Superior temporal gyrus (tissue), 1 donor: ENCODE measurements around the gene EHD3.
"Not testable (repeated sequence)": the region's sequence is repeated elsewhere in the genome, so short reads cannot be mapped to it uniquely, and the experiment has no call there.

Experiments
- DNase-seq: peaks from one replicate; pipeline ENCODE4 v3.0.0-alpha.2; 2016; ENCODE audit errors: extremely low spot score

EHD3 gene

GRCh38 chr2:31254237-31255203 is 20.6 kb downstream of the EHD3 start:
- DNase-seq = no peak

GRCh38 chr2:31255911-31256571 is 22.1 kb downstream of the EHD3 start:
- no peak for DNase-seq

DNA sequence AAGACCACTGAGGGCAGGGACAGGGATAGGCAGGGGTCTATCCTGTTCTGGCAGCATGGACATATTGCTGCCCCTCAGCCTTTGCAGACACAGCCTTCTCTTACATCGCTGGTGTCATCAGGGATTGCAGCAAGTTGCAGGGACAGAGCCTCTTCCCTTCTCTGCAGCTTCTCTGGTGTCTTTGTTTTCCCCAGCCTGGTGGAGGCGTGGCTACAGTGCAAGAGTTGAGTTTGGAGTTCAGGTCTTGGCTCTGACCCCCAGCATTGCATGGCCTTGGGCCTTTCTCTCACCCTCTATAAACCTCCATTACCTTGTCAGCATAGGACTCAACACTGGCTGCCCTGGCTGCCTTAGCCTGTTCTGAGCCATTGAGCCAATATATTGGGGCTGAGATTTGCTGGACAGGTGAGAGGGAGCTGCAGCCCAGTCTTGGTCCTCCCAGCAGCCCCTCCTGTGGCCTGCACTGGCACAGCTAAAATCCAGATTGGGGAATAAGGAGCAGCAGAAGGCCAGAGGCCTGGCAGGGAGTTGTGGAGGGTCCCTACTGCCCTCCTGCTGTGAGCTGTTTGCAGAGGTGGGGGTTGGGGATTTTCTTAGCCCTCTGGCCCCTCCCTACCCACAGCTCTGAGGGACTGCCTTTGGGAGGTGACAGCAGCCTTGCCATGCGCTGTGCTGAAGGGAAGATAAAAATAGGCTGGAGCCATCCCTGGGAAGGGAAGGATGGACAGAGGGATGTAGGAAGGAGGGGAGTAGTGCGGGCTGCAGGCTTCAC is 22.8 kb downstream of the EHD3 start:
- DNase-seq = no peak

- DNase-seq = no peak
Observed at GRCh38 chr2:31258351-31258750, 24.4 kb downstream of the EHD3 start.

DNA sequence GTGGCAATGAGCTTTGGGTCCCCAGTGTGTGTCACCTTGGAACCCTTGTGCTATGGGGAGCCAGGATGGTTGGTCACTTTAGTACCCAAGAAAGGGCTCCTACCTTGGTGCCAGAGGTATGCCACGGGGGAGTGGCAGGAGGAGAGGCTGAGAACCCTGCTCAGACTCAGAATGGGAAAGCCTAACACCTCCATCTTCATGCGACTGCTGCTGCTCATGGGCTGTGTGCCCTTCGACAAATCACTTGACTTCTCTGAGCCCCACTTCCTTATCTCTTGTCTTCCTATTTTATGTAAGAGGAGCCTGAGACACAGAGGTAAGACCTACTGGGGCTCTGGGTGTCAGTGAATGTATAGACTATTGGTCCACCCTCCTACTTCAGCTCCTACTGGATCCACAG is 25.1 kb downstream of the EHD3 start:
- no peak for DNase-seq

DNA sequence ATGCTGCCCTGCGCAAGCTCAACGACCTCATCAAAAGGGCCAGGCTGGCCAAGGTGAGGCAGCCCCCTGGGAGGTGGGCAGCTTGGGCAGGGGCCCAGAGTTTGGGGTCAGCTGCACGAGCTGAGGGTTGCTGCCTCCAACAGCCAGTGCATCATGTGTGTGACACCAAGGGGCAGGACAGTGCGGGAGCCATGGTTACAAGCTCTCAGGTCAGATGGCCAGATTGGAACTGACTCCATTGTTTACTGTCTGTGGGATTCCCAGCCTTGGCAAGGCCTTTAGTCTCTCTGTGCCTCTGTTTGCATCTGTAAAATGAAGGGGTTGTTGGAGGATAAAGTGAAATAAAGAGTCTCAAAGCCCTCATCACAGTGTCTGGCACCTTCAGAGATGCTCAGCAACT is 26.9 kb downstream of the EHD3 start:
- DNase-seq = peak; percentile 74

DNA sequence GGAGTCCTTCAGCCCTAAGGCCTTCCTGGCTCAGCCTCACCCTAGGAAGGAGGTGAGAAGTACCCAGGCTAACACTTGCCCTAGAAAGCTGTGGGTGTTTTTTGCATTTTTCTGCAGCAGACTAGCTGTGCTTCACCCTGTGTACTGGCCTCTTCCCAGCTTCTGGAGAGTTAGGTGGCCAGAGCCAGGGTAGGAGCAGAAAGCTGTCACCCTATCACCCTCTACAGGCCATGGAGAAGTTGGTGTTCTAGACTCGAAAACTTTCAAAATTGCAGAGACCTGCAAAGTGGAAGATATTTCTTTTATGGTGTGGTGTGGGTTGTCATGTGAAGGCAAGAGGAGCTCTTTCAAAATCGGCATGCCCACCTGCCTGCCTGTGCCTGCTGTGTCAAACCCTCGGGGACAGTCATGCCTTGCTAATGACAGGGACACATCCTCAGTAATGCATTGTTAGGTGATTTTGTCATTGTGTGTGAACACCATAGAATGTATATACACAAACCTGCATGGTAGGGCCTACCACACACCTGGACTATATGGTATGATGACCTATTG is 29.8 kb downstream of the EHD3 start:
- DNase-seq = no peak

- no peak for DNase-seq
Observed at GRCh38 chr2:31265234-31265633, 31.3 kb downstream of the EHD3 start.

DNA sequence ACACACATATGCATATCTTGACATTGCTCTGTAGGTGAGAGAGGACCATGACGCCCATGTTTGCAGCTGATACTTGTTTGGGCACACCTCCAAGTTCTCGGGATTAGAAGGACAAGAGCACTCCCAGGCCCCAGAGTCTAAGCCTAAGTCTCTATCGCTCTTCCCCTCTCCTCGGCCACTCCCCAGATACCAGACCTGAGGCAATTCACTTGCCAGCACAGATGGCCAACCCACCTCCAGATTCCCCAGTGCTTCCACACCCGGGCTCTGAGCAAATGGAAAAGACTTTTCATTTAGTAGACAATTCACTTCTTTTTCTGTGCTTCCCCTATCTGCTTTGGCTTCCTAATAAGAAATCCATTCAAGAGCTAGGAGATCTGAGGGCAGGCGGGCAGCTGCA is 32.9 kb downstream of the EHD3 start:
- no peak for DNase-seq

GRCh38 chr2:31267437-31268120 is 33.6 kb downstream of the EHD3 start:
- DNase-seq = no peak

DNA sequence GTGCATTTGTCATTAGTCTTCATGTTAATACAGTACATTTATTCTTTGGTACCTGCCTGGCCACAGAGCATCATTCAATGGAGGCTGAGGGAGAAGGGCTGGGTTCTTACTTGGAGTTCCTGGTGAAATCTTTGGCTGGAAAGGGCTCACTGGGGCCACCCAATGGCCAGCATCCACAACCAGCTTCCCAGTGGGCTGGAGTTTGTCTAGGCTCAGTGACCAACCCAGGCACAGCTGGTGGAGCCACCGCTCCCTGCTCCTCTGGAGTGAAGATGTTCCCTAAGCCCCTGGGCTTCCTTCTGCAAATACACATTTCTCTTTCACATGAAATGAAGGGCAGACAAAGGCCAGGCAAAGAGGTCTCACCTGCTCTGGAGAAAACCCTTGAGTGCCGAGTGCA is 34.4 kb downstream of the EHD3 start:
- DNase-seq = no peak

GRCh38 chr2:31269087-31269486 is 35.1 kb downstream of the EHD3 start:
- no peak for DNase-seq

DNA sequence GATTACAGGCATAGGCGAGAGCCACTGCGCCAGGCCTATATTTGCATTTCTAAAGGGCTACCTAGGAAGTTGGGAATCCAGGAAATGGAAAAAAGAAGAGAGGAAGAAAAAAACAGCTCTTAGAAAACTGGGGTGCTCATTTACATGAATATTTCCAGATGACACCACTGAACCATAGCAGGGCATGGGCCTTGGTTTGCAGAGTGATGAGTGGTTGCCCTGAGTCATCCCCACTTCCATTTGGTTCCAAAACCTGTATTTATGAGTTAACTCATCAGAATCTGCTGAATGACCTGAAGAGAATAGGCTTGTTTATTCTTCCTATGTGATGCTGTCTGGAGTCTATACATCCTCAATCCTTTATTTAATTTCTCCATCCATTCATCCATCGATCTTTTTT is 36.2 kb downstream of the EHD3 start:
- DNase-seq = no peak

GRCh38 chr2:31270822-31271231 is 36.9 kb downstream of the EHD3 start:
- DNase-seq = no peak

- DNase-seq = no peak
Observed at GRCh38 chr2:31271851-31272267, 37.9 kb downstream of the EHD3 start.

GRCh38 chr2:31274401-31275075 is 40.6 kb downstream of the EHD3 start:
- DNase-seq = no peak

DNA sequence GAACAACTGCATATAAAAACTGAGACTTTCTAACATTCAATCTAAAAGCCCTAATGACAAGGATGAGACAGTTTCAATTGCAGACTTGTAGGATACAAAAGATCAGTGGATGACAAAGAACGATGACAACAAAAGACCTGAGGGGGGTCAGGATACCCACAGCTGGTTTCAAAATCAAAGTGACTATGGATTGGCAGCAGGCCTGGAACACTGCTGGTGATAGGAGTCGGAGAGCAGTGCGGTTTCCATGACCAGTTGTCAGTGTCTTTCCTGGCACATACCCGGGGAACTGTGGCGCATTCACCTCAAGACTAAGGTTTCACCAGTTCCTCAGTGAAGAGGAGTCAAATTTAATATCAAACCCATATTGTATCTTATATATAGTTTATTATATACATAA is 42.0 kb downstream of the EHD3 start:
- DNase-seq = no peak

DNA sequence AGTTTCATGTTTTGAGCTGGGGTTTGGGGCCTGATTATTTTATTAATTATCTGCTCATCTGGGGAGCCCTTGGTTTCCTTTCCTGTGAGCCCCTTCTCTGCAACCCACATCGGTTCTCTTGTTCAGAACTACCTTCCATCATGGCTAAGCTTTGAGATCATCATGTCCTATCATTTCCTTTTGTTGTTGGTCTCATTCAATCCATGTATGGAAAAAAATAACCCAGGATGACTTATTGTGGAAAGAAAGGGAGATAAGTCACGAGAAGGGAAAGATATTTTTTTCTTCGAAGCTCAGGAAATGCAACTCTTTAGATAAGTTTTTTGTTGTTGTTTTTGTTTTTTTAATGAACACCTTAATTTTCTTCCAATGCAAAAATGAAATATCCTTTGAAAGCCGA is 43.7 kb downstream of the EHD3 start:
- DNase-seq = no peak

- DNase-seq = no peak
Observed at GRCh38 chr2:31282634-31283033, 48.7 kb downstream of the EHD3 start.

DNA sequence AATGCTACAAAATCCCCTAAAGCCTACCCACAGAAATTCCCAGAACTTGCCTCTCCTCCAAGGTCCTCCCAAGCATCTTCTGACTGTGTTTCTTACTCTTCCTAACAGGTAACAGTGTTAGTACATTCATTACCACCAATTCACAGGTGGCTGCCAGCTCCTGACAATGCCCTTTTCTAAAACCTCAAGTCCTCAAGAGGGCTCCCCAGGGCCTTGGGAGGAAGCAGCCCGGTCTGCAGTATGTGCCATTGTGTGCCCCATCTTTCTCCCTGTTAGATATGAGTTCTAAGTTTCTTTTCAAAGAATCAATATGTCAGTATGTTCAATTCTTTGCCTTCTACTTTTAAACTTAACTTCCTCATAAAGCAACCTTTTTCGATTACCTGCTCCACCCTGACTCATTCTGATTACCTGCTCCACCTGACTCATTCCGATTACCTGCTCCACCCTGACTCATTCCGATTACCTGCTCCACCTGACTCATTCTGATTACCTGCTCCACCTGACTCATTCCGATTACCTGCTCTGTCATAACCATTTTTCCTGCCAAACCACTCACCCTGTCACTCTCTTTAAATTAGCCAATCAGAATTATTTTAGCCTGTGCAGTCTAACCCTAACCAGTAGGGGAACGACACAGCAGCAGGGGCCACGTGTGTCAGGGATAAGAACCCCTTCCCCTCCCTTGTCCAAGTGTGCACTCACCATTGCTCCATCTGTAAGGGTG is 49.4 kb downstream of the EHD3 start:
- DNase-seq = not testable (repeated sequence)
